ENCODE measurements around the gene RNF121. TPM values are rescaled to one million over a fixed set of nuclear protein-coding genes. Genes with fewer than 3 reads are reported as not detected.

Gene RNF121
- total and polyA plus RNA-seq, 2 of the 4 experiments (the other 2 are of a cell fraction), result 43.4 to 88.7 TPM

GRCh38 chr11:72007089-72007476, 78.2 kb downstream of the RNF121 start:
- CTCF ChIA-PET, result interaction anchor here (1.0 kb wide), 1 partner anchor 24 kb away, joined by 3 read pairs; no protein-coding TSS in a partner anchor
- no peak overlapping the region for H3K14ac ChIP-seq (replicated peaks; ENCODE audit: low read depth, low read length)
- H2BK20ac ChIP-seq (ENCODE audit: low read depth, low read length), result no peak overlapping the region
- no peak overlapping the region for H3K4ac ChIP-seq (ENCODE audit: low read depth, low read length)
- H3K9ac ChIP-seq (ENCODE audit: low read depth, low read length), result no peak overlapping the region
- no peak overlapping the region for H3K18ac ChIP-seq (ENCODE audit: low read depth, low read length)
- POLR2A ChIA-PET (ENCODE audit: unreplicated experiment), result no interaction called here
- DNase-seq (no peak), ATAC-seq (ENCODE audit: low read depth) (no peak)
- dilution Hi-C loops (cut with HindIII; ENCODE audit: low sequenced_read_pairs, unreplicated experiment) (no loop called here), intact Hi-C loops (cut with micrococcal nuclease) (no loop called here), in situ Hi-C loops (cut with MboI; ENCODE audit: low sequenced_read_pairs) (no loop called here)
- peaks cover 42% of the 10 kb centered on the region for H4K20me1 ChIP-seq (ENCODE audit: insufficient read depth, low read length)
- no peaks in the 10 kb centered on the region for H3K4me1 ChIP-seq (ENCODE audit: control insufficient read depth, insufficient read depth, low read length)
- no peak overlapping the region for H2AK9ac ChIP-seq (replicated peaks; ENCODE audit: low read depth, low read length, poor library complexity)
- H3K36me3 ChIP-seq (ENCODE audit: control insufficient read depth, insufficient read depth, low read length), result peaks cover 94% of the 10 kb centered on the region
- no TSS peak for BruUV-seq (replicated peaks)
- no peak overlapping the region for H3K4me3 ChIP-seq (ENCODE audit: insufficient read depth, low read depth, low read length)
- TF ChIP-seq POLR2A (IDR thresholded peaks at IDR 0.05; ENCODE audit: low read depth, low read length), result no peak
- no peak for TF ChIP-seq MAFK (IDR thresholded peaks at IDR 0.05; ENCODE audit: low read depth, low read length)
- H2BK5ac ChIP-seq (ENCODE audit: low read depth, low read length, poor library complexity, severe bottlenecking), result no peak overlapping the region
- H3K9me3 ChIP-seq (ENCODE audit: control insufficient read depth, insufficient read depth, low read length), result no peaks in the 10 kb centered on the region
- no peak overlapping the region for H4K8ac ChIP-seq (ENCODE audit: low read depth in 2 of 2, low read length in 2 of 2)
- no peaks in the 10 kb centered on the region for H3K27me3 ChIP-seq (ENCODE audit: control insufficient read depth, insufficient read depth, low read length)
- no peak overlapping the region for H3K27ac ChIP-seq (ENCODE audit: insufficient read depth, low read length)
- no peak overlapping the region for H3K56ac ChIP-seq (ENCODE audit: extremely low read depth, insufficient read depth, low read length)
- no peak overlapping the region for H2BK15ac ChIP-seq (ENCODE audit: low read depth, low read length)
- H4K91ac ChIP-seq (ENCODE audit: insufficient read depth, low read depth, low read length), result no peak overlapping the region
- no peak overlapping the region for H2AK5ac ChIP-seq (ENCODE audit: low read depth, low read length)
- no peak overlapping the region for H2BK120ac ChIP-seq (ENCODE audit: low read depth, low read length)
- 90% methylated on average over 2 of the region's 15 CpGs; no CpG with 5 or more reads in 1 of the 2 experiments for WGBS, 2 experiments (ENCODE audit: extremely low coverage in 2 of 2, insufficient read length in 1 of 2)
- H2AFZ ChIP-seq (replicated peaks; ENCODE audit: low read length, poor library complexity), result no peak overlapping the region
- H3K9me1 ChIP-seq (ENCODE audit: insufficient read depth, low read length), result 0 out of 2 replicates have a peak, but pooled peaks cover 5% of the 10 kb centered on the region
- H4K5ac ChIP-seq (ENCODE audit: low read depth, low read length), result no peak overlapping the region
- H3K79me1 ChIP-seq (ENCODE audit: low read depth in 1 of 2, low read length in 2 of 2), result peaks cover 20 to 30% of the 10 kb centered on the region in 2 experiments; a peak in 3 of 4 replicates
- no peak overlapping the region for H3K23ac ChIP-seq (ENCODE audit: low read depth, low read length)
- no peak overlapping the region for H3K4me2 ChIP-seq (ENCODE audit: low read depth, low read length)
